Adrenal gland (tissue), 12 donors: ENCODE data around the gene AGPAT2. TPM values are rescaled to one million over a fixed set of nuclear protein-coding genes. Genes with fewer than 3 reads are reported as not detected.

Source experiments
- DNase-seq, 7 donors: peaks; one replicate each; pipeline ENCODE4 v3.0.0-alpha.2; 2019 to 2020
- H3K27ac ChIP-seq, 5 donors: fragments of 200-600 bp; sonication (generic) in 4 of 5; 1 replicate in 3 of 5; 2 replicates in 2 of 5; pipeline versions ENCODE4 v1.5.1 to v1.8.0; 2016 to 2020; ENCODE audit warnings: mild to moderate bottlenecking in 1 of 5
- H3K27me3 ChIP-seq: fragments of 200-600 bp; 2 replicates; pipeline ENCODE4 v1.8.0; 2021
- H3K36me3 ChIP-seq, 2 donors: fragments of 200-600 bp; replicated peaks in 1 of 2; 1 replicate in 1 of 2; 2 replicates in 1 of 2; pipeline versions ENCODE4 v1.5.1 to v1.8.0; 2018 to 2022
- H3K4me1 ChIP-seq, 2 donors: fragments of 200-600 bp; replicated peaks in 1 of 2; 1 replicate in 1 of 2; 2 replicates in 1 of 2; pipeline versions ENCODE4 v1.5.1 to v1.8.0; 2018 to 2021
- H3K4me3 ChIP-seq, 4 donors: fragments of 200-600 bp; sonication (generic) in 3 of 4; one replicate each; pipeline ENCODE4 v1.5.1; 2016 to 2018
- H3K9me3 ChIP-seq, 3 donors: fragments of 200-600 bp; sonication (generic) in 1 of 3; replicated peaks in 1 of 3; 1 replicate in 2 of 3; 2 replicates in 1 of 3; pipeline versions ENCODE4 v1.5.1 to v1.8.0; 2016 to 2021
- CTCF ChIP-seq, 6 experiments: fragments of 450-650 bp in 4 of 6; fragments of 200-600 bp in 2 of 6; sonication (generic) in 1 of 6; IDR thresholded peaks; 1 replicate in 5 of 6; 2 replicates in 1 of 6; pipeline versions ENCODE4 v1.5.1 to v1.8.0; 2016 to 2021; ENCODE audit warnings: antibody characterized with exemption in 6 of 6, mild to moderate bottlenecking in 2 of 6, moderate library complexity in 1 of 6
- POLR2A ChIP-seq, 2 donors: fragments of 450-650 bp; IDR thresholded peaks; one replicate each; pipeline ENCODE4 v1.6.1; 2017; ENCODE audit warnings: antibody characterized with exemption in 2 of 2, mild to moderate bottlenecking in 2 of 2, moderate library complexity in 1 of 2
- WGBS, 4 donors: extraction: QIAGEN DNeasy Blood & Tissue Kit in 2 of 4; methylation state at CpG; one replicate each; pipeline versions ENCODE4 v1.1.5 to v1.1.7; 2013 to 2017; 5-methylcytosine and 5-hydroxymethylcytosine counted together
- intact Hi-C, 2 donors: fragments of 100-400 bp; cut with DNase I; formaldehyde crosslinking; loops; one replicate each; pipeline versions ENCODE4 v1.14.1 to v1.15.0; 2022 to 2023
- polyA plus RNA-seq, 3 donors: library from polyadenylated mRNA; stranded (reverse); fragments of 200-250 nt in 2 of 3; fragments of 350-450 nt in 1 of 3; fragmentation: Illumina TruSeq in 1 of 3; extraction: RNeasy Lipid Tissue Mini Kit (QIAGEN cat#74804) in 1 of 3; gene quantifications; one replicate each; pipeline ENCODE4 v1.2.3, GENCODE V29; 2013 to 2014
- total RNA-seq, 9 donors: library from RNA; depleted of rRNA in 4 of 9; stranded (reverse); fragments of >200 nt in 4 of 9; fragments of 120-200 nt in 1 of 9; fragmentation: NEBNext Ultra II Directional in 1 of 9; extraction: Animal tissue kit (Norgen Biotek cat#: 25700) in 1 of 9; gene quantifications; one replicate each; pipeline versions ENCODE4 v1.1.0 to v1.2.4, GENCODE V29; 2013 to 2023
- donor health status: healthy with polysubstance abuse.
- donor health status: Bipolar disorder and iron deficiency.
- donor health status: DM: yes; HTN: yes; CAD: no.
- donor health status: DM: no; HTN: no; CAD: no.
- donor health status: DM: no; HTN: no; CAD: no.
- donor health status: DM: yes; HTN: yes; CAD: no.

Gene AGPAT2
- total and polyA plus RNA-seq, 12 donors: 6.4 to 274 (median 48.0) TPM

- no peaks in the 10 kb centered on the region for H3K36me3 ChIP-seq
Observed at GRCh38 chr9:136631038-136632000, 55.9 kb downstream of the AGPAT2 start.

GRCh38 chr9:136630662-136630992, 56.6 kb downstream of the AGPAT2 start:
- Histone ChIP-seq H3K9me3 (no peaks in the 10 kb centered on the region), H3K4me1 (peaks cover 3 to 5% of the 10 kb centered on the region in 2 donors), H3K4me3 (no peak overlapping the region), H3K27ac (no peak overlapping the region), H3K36me3 (no peaks in the 10 kb centered on the region), H3K27me3 (no peaks in the 10 kb centered on the region)
- WGBS, 4 donors: 47 to 67% (median 57%) methylated on average over 11 to 12 of the region's 12 CpGs
- TF ChIP-seq CTCF (IDR thresholded peaks at IDR 0.05): no peak
- no peak for TF ChIP-seq POLR2A (IDR thresholded peaks at IDR 0.05)
- DNase-seq: no peak
- intact Hi-C loops: loop anchor here (2.0 kb wide), 1 partner anchor 142 kb away; no protein-coding TSS in a partner anchor

More at GRCh38 chr9:136631038-136632000, 55.9 kb downstream of the AGPAT2 start:
- Histone ChIP-seq H3K9me3 (no peaks in the 10 kb centered on the region), H3K4me3 (no peak overlapping the region), H3K27ac (no peak overlapping the region), H3K4me1 (peaks cover 0 to 5% of the 10 kb centered on the region in 2 donors), H3K27me3 (no peaks in the 10 kb centered on the region)
- 43 to 62% (median 50%) methylated on average over 26 to 31 of the region's 31 CpGs for WGBS, 4 donors
- DNase-seq: peak; percentile 75 to 89 (median 83)
- TF ChIP-seq POLR2A (IDR thresholded peaks at IDR 0.05) (no peak), CTCF (IDR thresholded peaks at IDR 0.05) (peak; percentile 56 to 99 (median 86))
- intact Hi-C loops: loop anchor here (2.0 kb wide), 1 partner anchor 143 kb away; no protein-coding TSS in a partner anchor

GRCh38 chr9:136629879-136630661, 57.2 kb downstream of the AGPAT2 start:
- H3K4me1 ChIP-seq: peaks cover 5 to 9% of the 10 kb centered on the region in 2 donors
- intact Hi-C loops: loop anchor here (2.0 kb wide), 1 partner anchor 141 kb away; no protein-coding TSS in a partner anchor

More at GRCh38 chr9:136629879-136630661, 57.2 kb downstream of the AGPAT2 start:
- 33 to 80% (median 37%) methylated on average over 10 to 19 of the region's 19 CpGs for WGBS, 4 donors
- Histone ChIP-seq H3K4me3 (no peak overlapping the region), H3K9me3 (no peaks in the 10 kb centered on the region), H3K27ac (no peak overlapping the region), H3K27me3 (no peaks in the 10 kb centered on the region), H3K36me3 (no peaks in the 10 kb centered on the region)
- no peak for TF ChIP-seq POLR2A (IDR thresholded peaks at IDR 0.05)
- peak; percentile 15 to 61 (median 48) for TF ChIP-seq CTCF (IDR thresholded peaks at IDR 0.05)
- DNase-seq: peak in 4 of 7 donors; percentile 40 to 59 (median 50)
